Measurements from ENCODE around the gene CDKN2B-AS1. TPM values are rescaled to one million over a fixed set of nuclear protein-coding genes. Genes with fewer than 3 reads are reported as not detected.
"Not testable (repeated sequence)": the region's sequence is repeated elsewhere in the genome, so short reads cannot be mapped to it uniquely, and the experiment has no call there.

CDKN2B-AS1 gene
- polyA plus RNA-seq, 6 donors from 2014 or later, result 0.48 to 1.2 (median 0.76) TPM; not detected in 2

DNA sequence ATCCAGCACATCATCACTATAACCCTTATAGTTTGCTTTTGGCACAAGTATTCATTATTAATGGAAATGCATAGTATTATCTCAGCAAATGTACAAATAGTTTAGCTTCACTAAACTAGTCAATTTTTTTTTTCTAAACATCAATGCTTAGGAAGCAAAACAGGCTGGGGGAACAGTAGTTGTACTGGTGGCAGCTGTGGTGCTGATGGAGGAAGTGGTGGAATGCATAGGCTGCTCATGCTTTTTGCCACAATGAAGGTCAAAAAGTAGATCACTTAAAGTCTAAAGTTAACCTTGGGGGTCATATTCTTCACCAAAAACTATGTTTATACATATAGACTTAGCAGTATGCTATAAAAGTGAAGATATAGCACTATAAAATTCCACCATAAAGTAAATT is 50.8 kb downstream of the CDKN2B-AS1 start:
- Mint-ChIP-seq H3K27ac (no peak overlapping the region), H3K36me3 (no peaks in the 10 kb centered on the region), H3K4me1 (peaks cover 0 to 10% (median 5%) of the 10 kb centered on the region in 3 donors), H3K9me3 (no peaks in the 10 kb centered on the region), H3K4me3 (no peak overlapping the region), H3K27me3 (no peaks in the 10 kb centered on the region)
- no peak for DNase-seq
- ATAC-seq (ENCODE audit: low read depth in 2 of 2), result no peak

DNA sequence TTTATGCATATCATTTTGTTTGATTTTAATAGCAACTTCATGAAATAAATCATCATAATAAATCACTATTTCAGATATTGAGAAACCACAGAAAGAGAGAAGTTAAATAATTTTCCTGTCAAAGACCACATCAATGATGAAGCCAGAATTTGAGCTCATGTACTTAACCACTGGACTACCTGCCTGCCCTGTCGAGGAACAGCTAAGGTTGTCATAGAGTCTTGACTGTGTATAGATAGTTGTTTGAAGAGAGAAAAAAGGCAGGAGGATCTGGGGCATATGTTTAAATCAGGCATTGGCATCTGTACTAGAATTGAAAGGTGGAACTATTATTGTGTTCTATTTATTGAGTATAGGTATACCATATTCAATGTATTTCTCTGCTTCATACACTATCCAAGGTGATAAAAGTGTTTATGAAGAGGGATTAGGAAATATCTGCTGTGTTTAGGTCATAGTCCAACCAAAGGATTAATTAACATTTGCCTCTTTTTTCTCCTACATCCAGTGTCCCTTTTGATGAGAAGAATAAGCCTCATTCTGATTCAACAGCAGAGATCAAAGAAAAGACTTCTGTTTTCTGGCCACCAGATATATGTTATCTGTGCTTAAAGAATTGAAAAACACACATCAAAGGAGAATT is 51.8 kb downstream of the CDKN2B-AS1 start:
- peaks cover 8 to 19% (median 13%) of the 10 kb centered on the region in 3 donors for H3K4me1 Mint-ChIP-seq
- no peaks in the 10 kb centered on the region for H3K27me3 Mint-ChIP-seq

DNA sequence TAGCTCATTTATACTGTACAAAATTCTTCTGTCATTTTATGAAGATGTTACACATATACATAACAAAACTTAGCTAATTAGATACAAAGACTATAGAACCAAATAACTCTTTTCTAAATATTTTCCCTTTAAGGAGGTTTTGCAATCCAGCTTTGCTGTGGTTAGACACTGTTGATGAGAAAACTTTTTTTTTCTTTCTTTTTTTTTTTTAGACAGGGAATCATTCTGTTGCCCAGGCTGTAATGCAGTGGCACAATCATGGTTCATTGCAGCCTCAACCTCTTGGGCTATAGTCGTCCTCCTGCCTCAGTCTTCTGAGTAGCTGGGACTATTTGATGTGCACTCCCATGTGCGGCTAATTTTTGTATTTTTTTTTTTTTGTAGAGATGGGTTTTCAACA is 53.0 kb downstream of the CDKN2B-AS1 start:
- ATAC-seq (ENCODE audit: low read depth in 2 of 2), result no peak
- no peaks in the 10 kb centered on the region for H3K27me3 Mint-ChIP-seq
- H3K27ac Mint-ChIP-seq, result no peak overlapping the region
- DNase-seq, result no peak
- H3K4me1 Mint-ChIP-seq, result peaks cover 9 to 23% (median 15%) of the 10 kb centered on the region in 3 donors
- no peaks in the 10 kb centered on the region for H3K9me3 Mint-ChIP-seq
- H3K4me3 Mint-ChIP-seq, result no peak overlapping the region
- no peaks in the 10 kb centered on the region for H3K36me3 Mint-ChIP-seq

More for the DNA sequence above, 51.8 kb downstream of the CDKN2B-AS1 start:
- no peak overlapping the region for H3K27ac Mint-ChIP-seq
- ATAC-seq (ENCODE audit: low read depth in 2 of 2), result no peak
- no peak for DNase-seq
- H3K36me3 Mint-ChIP-seq, result no peaks in the 10 kb centered on the region
- H3K4me3 Mint-ChIP-seq, result no peak overlapping the region
- H3K9me3 Mint-ChIP-seq, result no peaks in the 10 kb centered on the region

DNA sequence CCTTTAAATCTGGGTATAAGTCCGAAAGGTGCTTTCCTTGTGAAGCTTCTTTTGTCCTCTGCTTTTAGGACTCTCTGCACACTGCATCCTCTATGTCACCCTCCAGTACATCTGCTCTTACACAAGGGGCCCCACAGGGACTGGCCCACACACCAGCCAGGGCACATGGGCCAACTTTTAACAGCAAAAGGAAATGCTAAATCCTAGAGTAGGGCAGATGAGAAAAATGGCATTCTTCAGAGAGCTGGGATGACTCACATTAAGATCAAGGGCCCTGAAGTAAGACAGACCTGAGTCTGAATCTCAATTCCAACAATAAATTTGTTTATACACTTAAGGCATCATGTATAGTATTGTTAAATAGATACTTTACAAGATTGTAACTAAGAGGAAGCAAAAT is 54.8 kb downstream of the CDKN2B-AS1 start:
- H3K27ac Mint-ChIP-seq, result peak overlapping the region in 1 of 6 donors; percentile 47
- DNase-seq (no peak), ATAC-seq (ENCODE audit: low read depth in 2 of 2) (no peak)
- H3K27me3 Mint-ChIP-seq, result no peaks in the 10 kb centered on the region
- H3K4me3 Mint-ChIP-seq, result no peak overlapping the region
- no peaks in the 10 kb centered on the region for H3K36me3 Mint-ChIP-seq
- no peaks in the 10 kb centered on the region for H3K9me3 Mint-ChIP-seq
- H3K4me1 Mint-ChIP-seq, result peaks cover 16 to 32% (median 24%) of the 10 kb centered on the region in 3 donors

DNA sequence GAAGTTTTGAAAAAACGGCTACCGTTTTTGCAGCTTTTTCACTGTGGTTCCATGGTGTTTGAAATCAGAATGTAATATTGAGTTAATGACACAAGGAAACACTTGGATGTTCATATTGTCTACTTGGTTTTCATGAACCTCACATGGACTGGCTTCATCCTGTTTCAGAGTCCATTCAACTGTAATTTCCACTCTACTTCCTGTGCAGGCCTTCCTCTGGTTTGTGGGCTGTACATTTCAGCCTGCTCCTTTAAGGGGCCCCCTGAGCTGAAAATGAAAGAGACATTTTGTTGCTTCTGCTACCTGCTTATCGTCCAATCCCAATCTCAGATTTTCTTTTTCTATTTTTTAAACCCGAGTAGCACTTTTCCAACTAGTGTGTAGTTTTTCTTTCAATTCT is 56.3 kb downstream of the CDKN2B-AS1 start:
- no peaks in the 10 kb centered on the region for H3K27me3 Mint-ChIP-seq
- DNase-seq (peak; percentile 48), ATAC-seq (ENCODE audit: low read depth in 2 of 2) (peak; percentile 98 to 99)
- peaks cover 0 to 4% of the 10 kb centered on the region in 2 donors for H3K36me3 Mint-ChIP-seq
- H3K4me3 Mint-ChIP-seq, result peak overlapping the region; percentile 11 to 84 (median 74)
- peaks cover 16 to 32% (median 24%) of the 10 kb centered on the region in 3 donors for H3K4me1 Mint-ChIP-seq
- H3K9me3 Mint-ChIP-seq, result no peaks in the 10 kb centered on the region
- H3K27ac Mint-ChIP-seq, result peak overlapping the region in 5 of 6 donors; percentile 5 to 96 (median 45)

DNA sequence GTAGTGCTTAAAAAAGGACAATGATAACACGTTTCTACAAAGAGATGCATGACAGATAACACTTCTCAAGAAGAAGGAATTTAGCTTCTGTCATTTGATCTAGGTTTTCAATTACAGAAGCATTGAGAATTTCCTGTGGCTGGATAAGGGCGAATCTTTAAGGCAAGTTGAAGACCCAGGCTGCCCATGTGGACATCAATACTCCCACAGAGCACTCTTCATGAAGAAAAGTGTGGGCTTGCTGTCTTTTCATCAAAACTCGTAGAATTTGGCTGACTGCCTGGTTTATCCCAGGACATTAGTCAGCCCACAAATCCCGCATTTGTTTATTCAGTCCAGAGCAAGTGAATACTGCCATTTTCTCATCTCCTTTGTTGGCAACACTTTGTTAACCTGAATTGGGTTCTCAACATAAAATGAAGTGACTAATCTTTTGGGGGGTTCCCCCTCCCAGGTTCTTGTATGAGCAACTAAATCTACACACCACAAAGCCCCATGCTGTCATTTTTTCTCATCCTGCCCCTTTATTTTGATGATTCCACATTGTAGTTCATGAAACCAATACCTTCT is 57.9 kb downstream of the CDKN2B-AS1 start:
- Mint-ChIP-seq H3K4me1 (peaks cover 16 to 32% (median 24%) of the 10 kb centered on the region in 3 donors), H3K36me3 (peaks cover 0 to 10% of the 10 kb centered on the region in 2 donors), H3K4me3 (peak overlapping the region in 2 of 8 donors; percentile 2 to 18), H3K27ac (peak overlapping the region in 1 of 6 donors; percentile 33), H3K9me3 (no peaks in the 10 kb centered on the region), H3K27me3 (no peaks in the 10 kb centered on the region)
- DNase-seq (no peak), ATAC-seq (ENCODE audit: low read depth in 2 of 2) (no peak)

DNA sequence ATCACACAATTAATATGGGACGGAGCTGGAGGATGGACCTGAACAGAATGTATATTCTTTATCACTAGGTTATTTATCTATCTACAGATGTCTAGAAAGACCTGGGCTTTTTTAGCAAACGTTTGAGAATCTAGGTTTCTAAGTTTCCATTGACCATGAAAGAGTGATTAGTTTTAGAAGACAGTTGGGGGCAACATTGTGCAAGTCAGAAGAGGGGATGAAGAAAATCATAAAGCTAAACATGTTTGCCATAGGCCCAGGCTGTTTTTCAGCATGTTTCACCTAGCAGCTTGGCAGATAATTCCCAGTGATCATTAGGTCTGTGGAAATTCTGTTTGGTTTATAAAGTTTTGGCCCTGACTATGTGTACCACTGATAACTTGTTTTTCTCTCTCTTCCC is 58.6 kb downstream of the CDKN2B-AS1 start:
- peaks cover 16 to 32% (median 24%) of the 10 kb centered on the region in 3 donors for H3K4me1 Mint-ChIP-seq
- no peak for ATAC-seq (ENCODE audit: low read depth in 2 of 2)

DNA sequence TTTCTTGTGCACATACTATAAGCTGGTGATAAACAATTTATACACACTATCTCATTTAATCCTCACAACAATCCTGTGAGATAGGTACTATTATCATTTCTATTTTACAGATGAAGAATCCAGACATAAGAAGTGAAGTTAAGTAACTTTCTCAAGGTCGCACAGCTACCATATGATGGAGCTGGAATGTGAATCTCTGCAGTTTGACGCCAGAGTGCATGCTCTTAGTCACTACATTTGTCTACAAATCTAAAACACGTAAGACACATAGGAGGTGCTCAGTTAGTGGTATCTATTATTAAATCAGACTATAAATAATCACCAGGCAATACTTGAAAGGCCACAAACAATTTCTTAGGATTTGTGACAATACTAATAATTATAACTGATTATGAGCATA is 59.5 kb downstream of the CDKN2B-AS1 start:
- Mint-ChIP-seq H3K4me3 (no peak overlapping the region), H3K27me3 (no peaks in the 10 kb centered on the region), H3K27ac (no peak overlapping the region), H3K36me3 (peaks cover 0 to 20% of the 10 kb centered on the region in 2 donors), H3K9me3 (no peaks in the 10 kb centered on the region), H3K4me1 (peaks cover 16 to 31% (median 24%) of the 10 kb centered on the region in 3 donors)
- ATAC-seq (ENCODE audit: low read depth in 2 of 2) (no peak), DNase-seq (no peak)

More for the DNA sequence above, 58.6 kb downstream of the CDKN2B-AS1 start:
- Mint-ChIP-seq H3K36me3 (peaks cover 0 to 11% of the 10 kb centered on the region in 2 donors), H3K4me3 (no peak overlapping the region), H3K9me3 (no peaks in the 10 kb centered on the region), H3K27me3 (no peaks in the 10 kb centered on the region), H3K27ac (peak overlapping the region in 1 of 6 donors; percentile 87)
- DNase-seq, result no peak

DNA sequence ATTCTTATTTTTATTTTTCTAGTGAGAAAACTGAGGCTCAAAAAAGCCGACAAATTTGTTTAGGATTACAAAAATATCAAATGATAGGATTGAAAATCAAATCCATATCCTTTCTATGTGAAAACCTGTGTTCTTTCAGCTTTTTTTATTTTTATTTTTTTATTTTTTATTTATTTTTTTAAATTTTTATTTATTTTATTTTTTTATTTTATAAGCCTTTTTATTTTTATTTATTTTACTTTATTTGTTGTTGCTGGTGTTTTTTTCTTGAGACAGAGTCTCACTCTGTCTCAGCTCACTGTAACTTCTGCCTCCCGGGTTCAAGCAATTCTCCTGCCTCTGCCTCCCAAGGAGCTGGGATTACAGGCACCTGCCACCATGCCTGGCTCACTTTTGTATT is 59.9 kb downstream of the CDKN2B-AS1 start:
- no peak overlapping the region for H3K4me3 Mint-ChIP-seq
- ATAC-seq (ENCODE audit: low read depth in 2 of 2) (no peak), DNase-seq (no peak)
- H3K27ac Mint-ChIP-seq, result no peak overlapping the region
- no peaks in the 10 kb centered on the region for H3K27me3 Mint-ChIP-seq
- peaks cover 16 to 27% (median 20%) of the 10 kb centered on the region in 3 donors for H3K4me1 Mint-ChIP-seq
- H3K9me3 Mint-ChIP-seq, result no peaks in the 10 kb centered on the region
- peaks cover 0 to 20% of the 10 kb centered on the region in 2 donors for H3K36me3 Mint-ChIP-seq

DNA sequence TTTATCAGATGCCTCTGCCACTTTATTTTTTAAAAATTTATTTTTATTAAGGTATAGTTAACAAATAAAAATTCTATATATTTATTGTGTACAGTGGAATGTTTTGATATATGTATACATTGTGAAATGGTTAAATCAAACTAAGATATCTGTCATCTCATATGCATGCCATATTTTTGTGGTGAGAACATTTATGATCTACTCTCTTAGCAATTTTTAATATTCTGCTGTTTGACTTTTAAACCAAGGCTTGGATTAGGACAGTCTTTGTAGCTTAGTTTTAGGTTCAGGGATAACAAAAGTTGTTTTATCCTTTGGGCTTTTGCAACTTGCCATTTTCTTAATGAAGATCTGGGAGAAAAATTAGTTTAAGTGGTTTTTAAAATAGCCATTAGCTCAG is 60.5 kb downstream of the CDKN2B-AS1 start:
- no peaks in the 10 kb centered on the region for H3K27me3 Mint-ChIP-seq
- peaks cover 0 to 20% of the 10 kb centered on the region in 2 donors for H3K36me3 Mint-ChIP-seq
- ATAC-seq (ENCODE audit: low read depth in 2 of 2), result no peak
- H3K27ac Mint-ChIP-seq, result no peak overlapping the region
- no peak overlapping the region for H3K4me3 Mint-ChIP-seq
- peaks cover 16 to 25% (median 19%) of the 10 kb centered on the region in 3 donors for H3K4me1 Mint-ChIP-seq
- DNase-seq, result no peak
- no peaks in the 10 kb centered on the region for H3K9me3 Mint-ChIP-seq

DNA sequence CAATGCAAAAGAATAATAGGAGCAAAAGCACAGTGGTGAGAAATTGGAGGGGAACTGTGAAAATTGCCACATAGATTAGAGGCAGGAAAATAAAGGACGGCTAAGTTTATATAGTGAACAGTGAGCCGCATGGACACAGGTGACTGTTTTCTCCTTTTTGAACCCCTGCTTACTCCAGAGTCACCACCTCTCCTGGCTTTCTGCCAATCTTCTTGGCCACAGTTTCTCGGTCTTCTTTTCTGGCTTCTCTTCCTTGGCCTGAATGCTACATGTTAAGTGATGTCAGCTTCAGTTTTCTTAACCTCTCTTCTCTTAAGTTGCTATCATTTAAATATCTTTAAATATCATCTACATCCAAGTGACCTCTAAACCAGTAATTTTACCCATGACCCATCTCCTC is 61.8 kb downstream of the CDKN2B-AS1 start:
- Mint-ChIP-seq H3K4me3 (no peak overlapping the region), H3K36me3 (peaks cover 0 to 26% of the 10 kb centered on the region in 2 donors), H3K27ac (no peak overlapping the region), H3K27me3 (no peaks in the 10 kb centered on the region), H3K9me3 (peaks cover 0 to 2% (median 0%) of the 10 kb centered on the region in 7 donors), H3K4me1 (peaks cover 8 to 18% (median 12%) of the 10 kb centered on the region in 3 donors)
- DNase-seq, result no peak
- ATAC-seq (ENCODE audit: low read depth in 2 of 2), result no peak

DNA sequence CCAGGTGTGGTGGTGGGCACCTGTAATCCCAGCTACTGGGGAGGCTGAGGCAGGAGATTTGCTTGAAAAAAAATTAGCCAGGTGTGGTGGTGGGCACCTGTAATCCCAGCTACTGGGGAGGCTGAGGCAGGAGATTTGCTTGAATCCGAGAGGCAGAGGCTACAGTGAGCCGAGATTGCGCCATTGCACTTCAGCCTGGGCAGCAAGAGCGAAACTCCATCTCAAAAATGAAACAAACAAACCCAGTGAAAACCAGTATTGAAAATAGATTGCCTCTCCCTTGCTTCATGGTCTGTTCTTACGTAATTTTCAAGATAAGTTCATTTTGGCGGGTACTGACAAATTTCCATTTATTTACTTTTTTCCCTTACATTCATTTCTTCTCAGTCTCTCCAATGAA is 63.4 kb downstream of the CDKN2B-AS1 start:
- H3K9me3 Mint-ChIP-seq; H3K27ac Mint-ChIP-seq; H3K4me3 Mint-ChIP-seq; H3K27me3 Mint-ChIP-seq; DNase-seq; ATAC-seq (ENCODE audit: low read depth in 2 of 2): not testable (repeated sequence)
- peaks cover 0 to 26% of the 10 kb centered on the region in 2 donors for H3K36me3 Mint-ChIP-seq
- peaks cover 3 to 12% (median 4%) of the 10 kb centered on the region in 3 donors for H3K4me1 Mint-ChIP-seq

DNA sequence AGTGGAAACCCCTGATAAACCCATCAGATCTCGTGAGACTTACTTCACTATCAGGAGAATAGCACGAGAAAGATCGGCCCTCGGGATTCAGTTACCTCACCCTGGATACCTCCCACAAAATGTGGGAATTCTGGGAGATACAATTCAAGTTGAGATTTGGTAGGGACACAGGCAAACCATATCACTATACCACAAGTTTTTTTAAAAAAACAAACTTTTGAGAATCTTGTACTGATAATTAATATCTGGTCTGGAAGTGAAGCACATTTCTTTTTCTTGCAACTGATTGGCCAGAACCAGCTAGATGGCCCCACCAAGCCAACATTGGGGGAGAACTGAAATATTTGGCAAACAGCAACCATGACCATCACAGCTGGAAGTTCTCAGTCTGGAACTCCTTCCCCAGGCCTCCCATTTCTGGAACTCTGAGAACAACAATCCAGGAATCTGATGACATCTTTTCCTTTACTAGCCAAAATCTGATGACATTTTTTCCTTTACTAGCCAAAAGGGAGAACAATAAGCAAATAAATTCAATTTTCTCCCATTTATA is 66.3 kb downstream of the CDKN2B-AS1 start:
- H3K36me3 Mint-ChIP-seq, result peaks cover 0 to 23% of the 10 kb centered on the region in 2 donors
- ATAC-seq (ENCODE audit: low read depth in 2 of 2) (no peak), DNase-seq (no peak)
- H3K27ac Mint-ChIP-seq, result no peak overlapping the region
- no peak overlapping the region for H3K4me3 Mint-ChIP-seq
- no peaks in the 10 kb centered on the region for H3K27me3 Mint-ChIP-seq
- H3K9me3 Mint-ChIP-seq, result peaks cover 0 to 2% (median 0%) of the 10 kb centered on the region in 7 donors
- peaks cover 0 to 7% (median 5%) of the 10 kb centered on the region in 3 donors for H3K4me1 Mint-ChIP-seq

DNA sequence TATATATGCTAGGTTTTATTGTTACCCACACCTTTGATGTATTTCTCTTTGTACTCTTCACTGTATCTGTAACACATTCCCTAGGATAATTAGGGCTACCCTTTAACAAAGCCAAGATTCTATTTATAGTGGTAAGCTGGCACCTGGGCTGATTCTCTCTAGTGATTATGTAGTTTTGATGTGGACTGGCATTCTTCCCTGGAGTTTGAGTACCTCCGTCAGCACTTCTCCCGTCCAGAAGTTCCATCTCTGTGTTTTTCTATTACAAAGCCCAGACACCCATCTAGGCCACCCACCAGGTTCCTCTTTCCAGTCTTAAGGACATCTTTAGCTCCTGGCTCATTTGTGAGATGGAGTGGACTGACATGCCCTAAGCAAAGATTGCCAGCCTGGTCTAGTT is 70.4 kb downstream of the CDKN2B-AS1 start:
- ATAC-seq (ENCODE audit: low read depth in 2 of 2) (no peak), DNase-seq (no peak)
- H3K27me3 Mint-ChIP-seq, result no peaks in the 10 kb centered on the region
- H3K27ac Mint-ChIP-seq, result peak overlapping the region in 2 of 6 donors; percentile 46 to 73
- peaks cover 0 to 7% (median 5%) of the 10 kb centered on the region in 3 donors for H3K4me1 Mint-ChIP-seq
- peaks cover 0 to 7% of the 10 kb centered on the region in 2 donors for H3K36me3 Mint-ChIP-seq
- H3K9me3 Mint-ChIP-seq, result peaks cover 0 to 2% (median 0%) of the 10 kb centered on the region in 7 donors
- H3K4me3 Mint-ChIP-seq, result no peak overlapping the region
